Measurements from ENCODE around the gene UMODL1.

UMODL1 gene, protein sequence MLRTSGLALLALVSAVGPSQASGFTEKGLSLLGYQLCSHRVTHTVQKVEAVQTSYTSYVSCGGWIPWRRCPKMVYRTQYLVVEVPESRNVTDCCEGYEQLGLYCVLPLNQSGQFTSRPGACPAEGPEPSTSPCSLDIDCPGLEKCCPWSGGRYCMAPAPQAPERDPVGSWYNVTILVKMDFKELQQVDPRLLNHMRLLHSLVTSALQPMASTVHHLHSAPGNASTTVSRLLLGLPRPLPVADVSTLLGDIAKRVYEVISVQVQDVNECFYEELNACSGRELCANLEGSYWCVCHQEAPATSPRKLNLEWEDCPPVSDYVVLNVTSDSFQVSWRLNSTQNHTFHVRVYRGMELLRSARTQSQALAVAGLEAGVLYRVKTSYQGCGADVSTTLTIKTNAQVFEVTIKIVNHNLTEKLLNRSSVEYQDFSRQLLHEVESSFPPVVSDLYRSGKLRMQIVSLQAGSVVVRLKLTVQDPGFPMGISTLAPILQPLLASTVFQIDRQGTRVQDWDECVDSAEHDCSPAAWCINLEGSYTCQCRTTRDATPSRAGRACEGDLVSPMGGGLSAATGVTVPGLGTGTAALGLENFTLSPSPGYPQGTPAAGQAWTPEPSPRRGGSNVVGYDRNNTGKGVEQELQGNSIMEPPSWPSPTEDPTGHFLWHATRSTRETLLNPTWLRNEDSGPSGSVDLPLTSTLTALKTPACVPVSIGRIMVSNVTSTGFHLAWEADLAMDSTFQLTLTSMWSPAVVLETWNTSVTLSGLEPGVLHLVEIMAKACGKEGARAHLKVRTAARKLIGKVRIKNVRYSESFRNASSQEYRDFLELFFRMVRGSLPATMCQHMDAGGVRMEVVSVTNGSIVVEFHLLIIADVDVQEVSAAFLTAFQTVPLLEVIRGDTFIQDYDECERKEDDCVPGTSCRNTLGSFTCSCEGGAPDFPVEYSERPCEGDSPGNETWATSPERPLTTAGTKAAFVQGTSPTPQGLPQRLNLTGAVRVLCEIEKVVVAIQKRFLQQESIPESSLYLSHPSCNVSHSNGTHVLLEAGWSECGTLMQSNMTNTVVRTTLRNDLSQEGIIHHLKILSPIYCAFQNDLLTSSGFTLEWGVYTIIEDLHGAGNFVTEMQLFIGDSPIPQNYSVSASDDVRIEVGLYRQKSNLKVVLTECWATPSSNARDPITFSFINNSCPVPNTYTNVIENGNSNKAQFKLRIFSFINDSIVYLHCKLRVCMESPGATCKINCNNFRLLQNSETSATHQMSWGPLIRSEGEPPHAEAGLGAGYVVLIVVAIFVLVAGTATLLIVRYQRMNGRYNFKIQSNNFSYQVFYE

DNA sequence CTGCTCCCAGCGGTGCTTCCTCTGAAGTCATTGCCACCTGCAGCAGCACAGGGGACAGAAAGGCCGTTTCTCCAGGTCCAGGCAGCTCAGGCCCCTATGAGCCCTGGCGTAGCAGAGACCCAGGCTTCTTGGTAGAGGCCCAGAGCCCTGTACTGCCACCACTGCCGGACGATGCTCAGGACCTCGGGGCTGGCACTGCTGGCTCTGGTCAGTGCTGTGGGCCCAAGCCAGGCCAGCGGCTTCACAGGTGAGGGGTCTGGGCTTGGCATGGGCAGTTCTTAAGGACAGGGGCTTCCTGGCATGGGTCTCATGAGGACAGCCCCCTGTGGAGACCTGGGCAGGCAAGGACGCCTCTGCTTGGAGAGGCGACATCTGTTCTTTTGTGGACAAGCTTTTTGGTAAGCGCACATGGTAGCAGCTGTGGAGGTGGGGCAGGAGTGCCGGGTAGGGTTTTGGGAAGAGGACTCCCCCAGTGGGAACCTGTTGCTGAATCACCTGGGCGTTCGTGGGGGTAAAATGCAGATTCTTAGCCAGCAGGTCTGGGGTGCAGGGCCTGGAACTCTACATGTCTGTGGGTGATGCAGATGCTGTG, at the start of gene UMODL1:
TSS of gene UMODL1 (plus strand) at position 172 of the 592 bp plus-strand sequence. CDS start at position 172, 0 bp downstream.
- DNase-seq (ENCODE audit: low read depth in 1 of 2, low spot score in 1 of 2), result no peak

DNA sequence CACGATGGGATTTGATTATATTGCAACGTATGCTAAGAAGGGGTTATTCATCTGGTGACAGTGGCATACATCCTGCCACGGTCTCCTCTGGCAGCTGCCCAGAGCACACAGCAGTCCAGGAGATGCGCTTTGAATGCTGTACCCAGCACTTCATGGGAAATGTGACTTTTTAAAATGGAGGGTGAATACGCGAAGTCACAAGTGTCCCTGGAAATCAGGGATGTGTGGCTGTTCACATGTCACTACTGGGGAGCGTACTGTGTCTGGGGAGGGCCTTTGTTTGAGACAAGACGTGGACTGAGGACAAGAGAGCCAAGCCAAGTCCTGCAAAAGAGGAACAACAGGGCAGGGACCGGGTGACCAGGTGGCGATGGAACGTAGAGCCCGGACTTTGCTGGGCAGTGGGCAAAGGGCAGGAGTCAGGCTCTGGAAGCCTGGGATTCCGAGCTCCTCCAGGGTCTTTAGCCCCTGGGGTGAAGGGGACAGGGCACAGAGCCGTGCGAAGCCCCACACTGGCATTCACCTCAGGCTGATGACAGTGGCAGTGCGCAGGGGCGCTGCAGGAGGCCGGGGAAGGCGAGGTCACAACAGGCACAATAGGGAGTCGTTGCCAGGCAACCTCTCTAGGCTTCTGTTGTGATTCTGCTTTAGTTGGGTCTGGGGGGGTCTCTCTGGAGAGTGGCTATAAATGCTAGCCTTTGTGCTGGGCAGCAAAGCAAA, 49.6 kb upstream of the UMODL1 start:
- DNase-seq (ENCODE audit: low read depth in 1 of 2, low spot score in 1 of 2), result no peak

DNA sequence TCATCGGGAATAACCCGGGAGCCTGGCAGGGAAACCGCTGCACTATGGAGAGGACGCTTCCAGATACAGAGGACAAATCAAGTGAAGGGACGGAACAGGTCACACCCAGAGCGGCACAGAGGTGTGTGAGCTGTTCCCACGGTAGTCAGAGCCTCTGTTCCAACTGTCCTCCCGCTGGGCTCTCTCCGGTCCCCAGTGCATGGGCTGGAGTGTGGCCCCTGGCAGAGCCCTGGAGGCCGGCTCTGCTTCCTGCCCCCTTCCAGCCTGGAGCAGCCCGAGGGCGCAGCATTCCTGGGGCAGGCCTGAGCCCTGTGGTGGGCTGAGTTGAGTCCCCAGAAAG, 49.1 kb upstream of the UMODL1 start:
- DNase-seq (ENCODE audit: low read depth in 1 of 2, low spot score in 1 of 2), result no peak

DNA sequence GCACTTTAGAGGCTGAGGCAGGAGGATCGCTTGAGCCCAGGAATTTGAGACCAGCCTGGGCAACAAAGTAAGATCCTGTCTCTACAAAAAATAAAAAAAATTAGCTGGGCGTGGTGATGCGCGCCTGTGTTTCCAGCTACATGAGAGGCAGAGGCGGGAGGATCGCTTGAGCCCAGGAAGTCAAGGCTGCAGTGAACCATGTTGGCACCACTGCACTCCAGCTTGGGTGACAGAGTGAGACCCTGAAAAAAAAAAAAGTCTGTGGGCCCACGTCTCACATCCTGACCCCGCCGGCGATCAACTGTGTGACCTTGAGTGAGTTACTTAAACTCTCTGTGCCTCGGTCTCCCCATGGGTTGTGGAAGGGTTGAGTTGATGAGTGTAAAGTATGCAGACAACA, 48.2 kb upstream of the UMODL1 start:
- no peak for DNase-seq (ENCODE audit: low read depth in 1 of 2, low spot score in 1 of 2)

DNA sequence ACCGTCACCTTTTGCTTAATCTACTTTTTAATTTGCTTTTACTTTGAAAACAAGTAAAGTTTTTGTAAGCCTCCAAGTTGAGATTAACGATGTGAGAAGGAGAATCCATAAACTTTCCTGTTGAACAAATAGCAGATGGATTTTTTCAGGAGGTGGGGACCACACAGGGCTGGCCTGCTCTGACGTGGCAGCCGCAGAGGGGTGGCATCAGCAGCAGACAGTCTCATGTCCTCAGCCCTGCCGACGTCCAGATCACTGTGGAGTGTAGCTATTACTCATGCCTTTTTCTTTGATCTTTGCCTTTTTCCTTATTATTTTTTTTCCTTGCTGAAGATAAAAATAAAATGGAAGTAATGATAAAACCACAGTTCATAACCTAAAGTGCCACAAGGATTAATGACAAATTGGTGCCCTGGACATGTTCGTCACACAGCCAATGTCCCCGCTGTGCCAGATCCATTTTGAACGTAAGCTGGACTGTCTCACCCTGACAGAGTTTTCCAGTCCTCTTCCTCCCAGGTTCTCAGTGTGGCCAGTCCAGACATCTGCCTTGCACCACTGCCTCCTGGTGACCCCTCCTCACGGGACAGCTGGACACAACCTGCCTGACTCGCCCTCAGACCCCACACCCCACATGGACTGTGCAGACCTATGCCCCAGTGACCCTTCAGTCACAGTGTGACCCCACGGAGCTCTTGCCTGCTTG, 45.6 kb upstream of the UMODL1 start:
- no peak for DNase-seq (ENCODE audit: low read depth in 1 of 2, low spot score in 1 of 2)

DNA sequence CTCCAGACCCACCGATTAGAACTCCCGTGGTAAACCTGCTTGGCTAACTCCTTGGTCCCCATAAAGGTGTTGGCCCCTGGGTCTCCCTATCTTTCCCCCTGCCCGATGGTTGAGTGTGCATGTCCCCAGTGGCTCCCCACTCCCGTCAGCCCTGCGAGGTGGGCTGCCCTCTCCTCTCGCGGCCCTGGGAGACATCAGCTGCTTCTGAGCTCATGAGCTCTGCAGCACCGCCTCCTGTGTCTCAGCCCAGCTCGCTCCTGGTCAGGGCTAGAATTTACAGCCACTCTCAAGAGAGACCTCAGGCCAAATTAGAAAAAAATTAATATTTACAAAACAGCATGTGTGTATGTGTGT, 45.1 kb upstream of the UMODL1 start:
- no peak for DNase-seq (ENCODE audit: low read depth in 1 of 2, low spot score in 1 of 2)

DNA sequence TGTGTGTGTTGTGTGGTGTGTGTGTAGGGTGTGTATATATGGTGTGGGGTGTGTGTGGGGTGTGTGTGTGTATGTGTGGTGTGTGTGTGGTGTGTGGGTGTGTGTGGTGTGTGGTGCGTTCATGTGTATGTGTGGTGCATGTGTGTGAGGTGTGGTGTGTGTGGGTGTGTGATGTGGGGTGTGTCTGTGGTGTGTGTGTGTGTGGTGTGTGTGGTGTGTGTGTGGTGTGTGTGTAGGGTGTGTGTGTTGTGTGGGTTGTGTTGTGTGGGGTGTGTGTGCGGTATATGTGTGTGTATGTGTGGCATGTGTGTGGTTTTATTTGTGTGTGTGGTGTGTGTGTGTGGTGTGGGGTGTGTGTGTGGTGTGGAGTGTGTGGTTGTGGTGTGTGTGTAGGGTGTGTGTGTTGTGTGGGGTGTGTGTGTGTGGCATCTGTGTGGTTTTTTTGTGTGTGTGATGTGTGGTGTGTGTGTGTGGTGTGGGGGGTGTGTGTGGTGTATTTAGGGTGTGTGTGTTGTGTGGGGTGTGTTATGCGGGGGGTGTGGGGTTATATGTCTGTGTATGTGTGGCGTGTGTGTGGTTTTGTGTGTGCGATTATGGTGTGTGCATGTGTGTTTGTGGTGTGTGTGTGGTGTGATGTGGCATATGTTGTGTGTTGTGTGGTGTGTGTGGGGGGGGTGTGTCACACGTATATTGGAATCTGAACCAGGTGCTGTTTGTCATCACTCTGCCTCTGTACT, 43.9 kb upstream of the UMODL1 start:
- DNase-seq (ENCODE audit: low read depth in 1 of 2, low spot score in 1 of 2), result no peak

DNA sequence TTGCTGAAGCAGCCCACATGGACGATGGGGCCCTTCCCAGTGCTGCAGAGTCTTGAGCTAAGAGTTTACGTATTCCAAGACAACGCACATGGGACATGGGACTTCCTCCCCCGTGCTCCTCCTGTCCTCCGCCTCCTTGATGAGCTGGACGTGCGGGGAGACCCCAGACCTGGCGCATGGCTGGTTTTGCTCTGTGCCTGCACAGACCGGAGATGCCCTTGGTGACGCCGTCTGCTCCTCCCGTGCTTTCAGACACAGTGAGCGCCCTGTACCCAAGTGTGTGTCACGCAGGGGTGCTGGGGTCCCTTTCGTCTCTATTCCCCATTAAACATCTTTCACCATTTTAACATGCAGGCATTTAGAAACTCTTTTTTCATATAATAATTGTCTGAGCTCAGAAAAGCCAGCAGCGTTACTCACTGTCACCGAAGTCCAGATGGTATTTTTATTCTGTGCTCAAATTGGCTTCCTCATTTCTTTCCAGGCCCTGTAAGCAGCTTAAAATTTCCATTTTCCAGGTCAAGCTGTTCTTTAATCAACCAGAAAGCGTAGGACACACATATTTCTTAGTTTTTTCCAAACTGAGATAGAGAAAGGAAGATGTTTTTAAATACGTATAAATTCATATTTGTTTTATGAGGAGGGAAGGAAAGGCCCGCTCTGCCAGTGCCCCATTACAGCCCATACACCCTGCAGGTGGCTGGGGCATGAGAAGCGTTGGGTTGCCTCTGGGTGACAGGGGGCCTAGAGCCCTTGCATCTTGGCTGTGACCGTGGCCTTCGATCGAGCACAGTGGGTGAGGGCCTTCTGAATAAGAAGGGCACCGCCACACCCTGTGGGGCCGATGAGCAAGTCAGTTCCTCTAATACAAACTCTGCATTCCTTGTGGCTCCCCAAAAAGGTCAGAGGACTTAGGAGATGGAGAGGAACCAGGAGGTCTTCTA, 43.0 kb upstream of the UMODL1 start:
- DNase-seq (ENCODE audit: low read depth in 1 of 2, low spot score in 1 of 2), result no peak

DNA sequence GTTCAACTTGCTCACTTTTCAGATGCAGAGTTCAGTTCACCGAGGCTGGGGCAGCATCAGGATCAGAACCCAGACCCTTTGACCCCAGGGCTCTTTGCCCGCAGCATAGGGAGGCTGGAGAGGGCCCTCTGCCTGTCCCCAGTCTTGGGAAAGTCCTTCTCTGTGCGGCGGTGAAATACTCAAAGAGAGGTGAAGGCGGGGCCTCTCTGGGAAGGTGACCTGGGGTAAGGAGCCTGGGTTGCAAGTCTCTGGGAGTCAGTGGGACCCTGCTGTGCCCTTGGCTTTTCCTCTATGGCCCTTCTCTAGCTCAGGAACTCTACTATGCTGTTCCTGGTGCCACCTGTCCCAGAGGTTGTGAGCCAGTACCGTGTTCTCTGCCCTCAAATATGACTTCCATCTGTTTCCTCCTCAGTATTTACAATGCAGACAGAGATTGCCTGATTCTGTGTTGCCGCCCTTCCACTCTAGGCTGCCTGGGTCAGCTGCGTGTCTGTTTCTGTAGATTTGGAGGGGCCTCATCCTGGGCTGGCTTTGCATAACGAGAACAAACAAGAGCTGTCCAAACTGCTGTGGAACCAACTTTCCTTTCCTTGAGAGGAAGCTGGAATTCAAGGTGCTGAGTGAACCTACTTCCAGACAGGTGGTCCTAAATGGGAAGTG, 42.2 kb upstream of the UMODL1 start:
- no peak for DNase-seq (ENCODE audit: low read depth in 1 of 2, low spot score in 1 of 2)

DNA sequence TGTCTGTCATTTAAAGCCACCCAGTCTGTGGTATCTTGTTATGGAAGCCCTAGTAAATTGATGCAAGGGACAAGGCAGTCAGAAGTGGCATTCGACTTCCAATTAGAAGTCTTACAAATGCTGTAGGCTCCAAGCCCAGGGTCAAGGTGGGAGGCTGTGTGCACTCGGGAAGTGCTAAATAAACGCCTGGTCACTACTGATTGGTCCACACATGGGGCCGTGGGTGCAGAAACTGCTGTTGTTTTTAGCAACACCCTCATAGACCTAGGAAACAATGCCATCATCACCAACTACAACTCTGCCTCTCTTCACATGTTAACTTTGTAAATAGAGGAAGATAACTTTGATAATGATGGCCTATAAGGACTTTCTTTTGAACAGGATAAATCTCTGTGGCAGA, 40.8 kb upstream of the UMODL1 start:
- no peak for DNase-seq (ENCODE audit: low read depth in 1 of 2, low spot score in 1 of 2)

DNA sequence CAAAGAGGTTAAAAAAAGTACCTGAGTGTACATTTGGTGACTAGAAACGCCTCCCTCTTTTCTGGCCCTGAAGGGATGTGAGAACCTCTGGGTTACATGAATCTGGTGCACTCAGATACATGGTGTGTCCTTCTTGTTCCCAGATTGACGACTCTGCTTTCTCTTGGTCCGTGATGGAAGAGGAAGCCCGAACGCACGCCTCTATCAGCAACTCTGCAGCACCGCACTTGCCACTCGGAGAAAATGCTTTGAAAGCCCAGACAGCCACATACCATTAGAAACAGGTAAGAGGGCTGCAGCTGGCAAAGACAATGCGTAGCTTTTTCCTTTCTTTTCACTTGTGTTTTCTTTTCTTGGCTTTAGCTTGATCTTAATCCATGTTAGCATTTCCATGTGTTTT, 39.9 kb upstream of the UMODL1 start:
- DNase-seq (ENCODE audit: low read depth in 1 of 2, low spot score in 1 of 2), result no peak

DNA sequence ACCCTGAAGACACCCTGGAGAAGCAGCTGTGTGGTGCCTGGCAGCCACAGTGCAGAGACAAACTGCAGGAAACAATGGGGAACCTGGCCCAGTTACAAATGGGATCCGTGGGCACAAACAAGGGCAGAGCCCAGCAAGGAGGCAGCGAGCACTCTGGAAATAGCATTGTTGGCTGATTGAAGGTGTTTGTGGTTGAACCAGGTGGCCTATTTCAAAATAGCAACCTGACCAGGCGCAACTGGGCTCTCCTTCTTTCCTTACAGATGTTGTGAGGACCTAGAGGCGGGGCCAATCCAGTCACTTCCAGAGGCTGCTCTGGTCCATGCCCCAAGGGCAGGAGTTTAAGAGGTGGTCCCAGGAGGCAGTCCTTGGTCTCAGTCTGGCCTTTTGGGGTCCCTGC, 39.3 kb upstream of the UMODL1 start:
- no peak for DNase-seq (ENCODE audit: low read depth in 1 of 2, low spot score in 1 of 2)

DNA sequence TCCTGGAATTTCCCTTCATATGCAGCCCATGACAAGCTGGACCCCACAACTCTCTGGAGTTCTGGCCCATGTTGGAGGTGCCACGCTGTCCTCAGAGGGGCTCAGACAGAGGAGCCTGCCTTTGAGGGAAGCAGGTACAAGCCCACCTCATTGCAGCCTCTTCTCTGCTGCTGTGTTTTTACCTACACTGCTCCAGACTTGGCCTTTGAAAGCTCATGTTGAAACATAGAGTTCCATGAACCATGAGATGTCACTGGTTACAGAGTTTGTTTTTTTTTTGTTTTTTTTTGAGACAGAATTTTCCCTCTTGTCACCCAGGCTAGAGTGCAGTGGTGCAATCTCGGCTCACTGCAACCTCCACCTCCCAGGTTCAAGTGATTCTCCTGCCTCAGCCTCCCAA, 38.9 kb upstream of the UMODL1 start:
- no peak for DNase-seq (ENCODE audit: low read depth in 1 of 2, low spot score in 1 of 2)

DNA sequence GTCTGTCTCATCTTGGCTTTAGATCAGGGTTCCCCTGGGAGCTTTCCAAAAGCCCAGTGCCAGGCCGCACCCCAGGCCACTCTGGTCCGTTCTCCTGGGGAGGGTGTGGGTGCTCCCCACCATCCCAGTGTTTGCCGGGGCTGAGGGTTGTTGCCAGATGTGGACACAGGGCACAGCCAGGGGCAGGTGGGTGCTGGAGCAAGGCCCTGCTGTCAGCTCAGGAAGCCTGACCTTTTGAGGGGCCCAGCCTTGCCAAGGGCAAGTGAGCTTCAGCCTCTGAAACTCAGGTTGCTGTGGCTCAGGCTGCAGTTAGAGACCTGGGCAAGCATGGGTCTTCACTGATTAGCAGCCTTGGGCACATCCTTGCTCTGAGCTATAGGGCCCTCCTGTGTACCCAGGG, 38.1 kb upstream of the UMODL1 start:
- no peak for DNase-seq (ENCODE audit: low read depth in 1 of 2, low spot score in 1 of 2)

DNA sequence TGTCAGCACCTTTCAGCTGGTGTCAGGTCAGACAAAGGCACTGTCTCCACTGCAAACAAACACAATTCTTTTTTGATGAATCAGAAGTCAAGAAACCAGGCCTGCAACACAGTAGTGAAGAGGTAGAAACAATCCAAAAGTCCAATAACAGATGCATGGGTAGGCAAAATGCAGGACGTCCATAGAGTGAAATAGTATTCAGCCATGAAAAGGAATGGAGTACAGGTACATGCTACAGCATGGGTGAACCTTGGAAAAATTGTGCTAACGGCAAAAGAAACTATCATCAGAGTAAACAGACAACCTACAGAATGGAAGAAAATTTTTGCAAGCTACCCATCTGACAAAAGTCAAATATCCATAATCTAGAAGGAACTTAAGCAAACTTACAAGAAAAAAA, 34.8 kb upstream of the UMODL1 start:
- no peak for DNase-seq (ENCODE audit: low read depth in 1 of 2, low spot score in 1 of 2)

DNA sequence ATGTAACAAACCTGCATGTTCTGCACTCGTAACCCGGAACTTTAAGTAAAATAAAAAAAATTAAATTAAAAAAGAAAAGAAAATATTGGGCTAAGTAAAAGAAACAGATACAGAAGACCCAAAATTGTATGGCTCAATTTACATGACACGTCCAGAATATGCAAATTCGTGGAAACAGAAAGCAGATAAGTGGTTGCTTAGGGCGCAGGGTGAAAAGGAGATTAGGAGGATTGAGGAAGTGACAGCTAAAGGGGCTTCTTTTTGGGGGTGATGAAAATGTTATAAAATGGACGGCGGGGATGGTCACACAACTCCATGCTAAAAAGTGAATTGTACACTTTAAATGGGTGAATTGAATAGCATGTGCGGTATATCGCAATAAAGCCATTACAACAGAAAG, 33.6 kb upstream of the UMODL1 start:
- no peak for DNase-seq (ENCODE audit: low read depth in 1 of 2, low spot score in 1 of 2)

DNA sequence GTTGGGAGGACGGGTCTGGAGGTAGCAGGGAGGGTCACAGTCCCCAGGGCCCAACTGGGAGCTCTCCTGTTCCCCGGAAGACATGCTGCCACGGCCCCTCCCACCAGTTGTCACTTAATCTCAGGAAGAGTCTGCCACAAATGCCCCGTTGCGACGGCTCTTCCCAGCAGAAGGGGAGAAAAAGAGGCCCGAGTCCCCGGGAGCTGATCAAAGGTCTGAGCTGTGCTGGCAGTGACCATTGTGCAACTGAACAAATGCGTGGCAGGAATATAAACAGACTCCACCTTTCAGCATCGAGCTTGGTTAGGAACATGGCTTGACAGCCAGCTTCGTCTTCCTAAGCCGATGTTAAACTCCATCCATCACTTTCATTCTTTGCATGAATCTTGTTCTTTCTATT, 33.2 kb upstream of the UMODL1 start:
- no peak for DNase-seq (ENCODE audit: low read depth in 1 of 2, low spot score in 1 of 2)

DNA sequence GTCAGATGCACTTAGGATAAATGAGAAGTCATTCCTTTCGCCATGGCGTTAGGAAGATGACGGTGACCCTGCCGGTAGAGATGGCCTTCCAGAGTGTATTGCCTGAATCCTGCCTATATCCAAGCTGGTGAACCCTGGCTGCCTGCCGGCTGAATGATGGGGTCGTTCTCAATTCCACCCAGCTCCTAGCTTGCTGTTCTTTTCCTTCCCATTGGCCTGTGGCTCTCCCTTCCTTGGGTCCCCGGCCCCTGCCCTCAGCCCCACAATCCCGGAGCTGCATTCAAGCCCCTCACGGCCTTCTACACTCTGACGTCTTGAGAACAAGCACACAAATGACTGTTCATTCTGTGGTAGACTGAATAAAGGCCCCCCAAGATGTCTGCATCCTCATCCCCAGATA, 32.7 kb upstream of the UMODL1 start:
- no peak for DNase-seq (ENCODE audit: low read depth in 1 of 2, low spot score in 1 of 2)

All from activated T-helper 1 cell treated with anti-CD3 and anti-CD28 coated beads, Interleukin-2, amount 50 U/mL, for 16 hours (primary cell).